Retinal pigment epithelial cell (primary cell): Measurements from ENCODE around the gene RAPGEF4.

Source experiments
- DNase-seq: peaks from one replicate; pipeline ENCODE4 v3.0.0-alpha.2; 2010; ENCODE audit warnings: low read depth
- H3K4me3 ChIP-seq: 2 replicates; pipeline ENCODE4 v1.5.1; 2011; ENCODE audit warnings: mild to moderate bottlenecking, low read length, control low read depth, moderate library complexity
- CTCF ChIP-seq: conservative IDR thresholded peaks from 2 replicates; pipeline ENCODE4 v1.5.1; 2011; ENCODE audit warnings: low read depth, low read length, control low read depth, inconsistent platforms

Gene RAPGEF4

DNA sequence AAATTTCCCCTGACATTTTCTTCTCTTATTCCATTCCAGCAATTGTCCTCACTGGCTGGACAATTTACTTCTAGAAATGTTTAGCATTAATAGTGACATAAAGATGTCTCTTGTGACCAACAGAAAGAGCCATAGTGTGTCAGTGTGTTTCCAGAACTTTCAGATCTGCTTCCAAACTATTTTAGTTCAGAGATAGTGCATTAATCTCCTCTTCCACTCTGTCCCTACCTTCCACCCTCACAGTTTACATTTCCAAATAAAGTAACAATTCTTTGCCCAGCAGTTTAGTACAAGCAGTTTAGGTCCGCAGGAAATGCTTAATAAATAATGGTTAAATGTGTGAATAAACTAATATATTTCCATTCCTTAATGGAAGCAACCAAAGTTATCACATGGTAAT is 24.5 kb upstream of the RAPGEF4 start:
- no peak overlapping the region for H3K4me3 ChIP-seq
- no peak for DNase-seq
- no peak for TF ChIP-seq CTCF

DNA sequence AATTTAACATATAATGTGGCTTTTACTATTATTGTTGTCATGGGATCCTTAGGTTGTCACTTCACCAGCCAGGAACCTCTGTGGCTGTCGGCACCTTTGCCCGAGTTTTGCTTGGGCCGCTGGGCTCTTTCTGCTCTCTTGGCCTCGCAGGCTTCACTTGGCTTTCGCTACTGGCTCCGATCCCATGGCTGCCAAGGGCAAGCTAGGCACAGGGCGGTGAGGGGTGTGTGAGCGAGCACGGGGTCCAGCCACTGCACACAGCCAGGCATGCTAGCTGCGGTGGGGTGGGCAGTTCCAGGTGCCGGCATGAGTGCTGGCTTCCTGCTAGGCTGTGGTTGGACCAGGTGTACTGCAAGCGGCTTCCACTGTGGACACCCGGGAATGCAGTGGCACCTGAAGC is 23.4 kb upstream of the RAPGEF4 start:
- no peak for TF ChIP-seq CTCF
- DNase-seq = no peak
- H3K4me3 ChIP-seq = no peak overlapping the region

GRCh38 chr2:172713365-172713875 is 22.2 kb upstream of the RAPGEF4 start:
- TF ChIP-seq CTCF = no peak
- no peak overlapping the region for H3K4me3 ChIP-seq
- no peak for DNase-seq

DNA sequence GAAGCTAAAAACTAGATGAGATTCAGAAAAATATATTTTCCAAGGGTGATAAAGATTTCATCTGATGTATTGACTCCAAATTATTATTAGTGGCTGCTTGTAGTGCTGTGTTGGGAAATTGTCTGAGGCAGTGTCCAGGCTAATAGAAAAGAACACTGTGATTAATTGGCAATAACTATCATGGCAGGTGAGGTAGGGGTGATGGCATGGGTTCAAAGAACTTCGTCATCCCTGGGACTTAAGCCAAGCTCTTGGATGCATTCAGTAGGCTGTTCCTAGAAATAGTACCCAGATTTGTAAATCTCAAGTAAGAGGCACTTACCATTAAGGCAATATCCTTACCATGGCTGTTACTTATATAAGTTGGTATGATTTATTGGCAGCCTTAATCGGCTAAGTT is 13.2 kb upstream of the RAPGEF4 start:
- DNase-seq = no peak
- TF ChIP-seq CTCF = no peak
- H3K4me3 ChIP-seq = no peak overlapping the region

DNA sequence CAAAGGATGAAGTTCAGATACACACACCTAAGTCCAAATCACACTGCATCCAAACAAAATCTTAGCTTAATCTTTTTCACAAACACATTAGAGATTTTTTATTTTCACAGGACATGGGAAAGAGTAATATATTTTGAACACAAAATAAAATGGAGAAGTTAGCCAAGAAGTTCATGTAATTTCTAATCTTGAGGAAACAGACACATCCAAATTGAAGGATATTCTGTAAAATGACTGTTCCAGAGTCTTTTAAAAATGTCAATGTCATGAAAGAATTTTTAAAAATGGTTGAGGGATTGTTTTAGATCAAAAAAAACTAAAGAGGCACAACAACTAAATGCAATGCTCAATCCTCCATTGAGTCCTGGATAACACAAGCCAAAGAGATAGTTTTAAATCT is 12.4 kb upstream of the RAPGEF4 start:
- H3K4me3 ChIP-seq = no peak overlapping the region
- TF ChIP-seq CTCF = no peak
- no peak for DNase-seq

DNA sequence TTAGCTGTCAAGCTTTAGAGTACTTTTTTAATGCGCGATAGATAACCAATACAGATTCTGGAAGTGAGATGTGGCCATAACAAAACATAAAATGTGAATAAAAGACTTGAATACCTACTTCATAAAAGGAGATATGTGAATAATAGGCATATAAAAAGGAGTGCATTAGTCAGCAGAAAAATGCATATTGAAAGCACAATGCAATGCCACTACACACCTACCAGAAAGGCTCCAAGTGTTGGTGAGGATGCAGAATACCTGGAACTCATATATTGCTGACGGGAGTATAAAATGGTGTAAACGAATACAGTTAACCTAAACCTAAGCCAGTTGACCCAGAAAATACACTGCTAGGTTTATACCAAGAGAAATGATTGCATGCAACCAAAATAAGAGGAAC is 10.9 kb upstream of the RAPGEF4 start:
- no peak for TF ChIP-seq CTCF
- DNase-seq = no peak
- no peak overlapping the region for H3K4me3 ChIP-seq

- H3K4me3 ChIP-seq = no peak overlapping the region
- DNase-seq = no peak
- no peak for TF ChIP-seq CTCF
Observed at GRCh38 chr2:172725284-172725683, 10.4 kb upstream of the RAPGEF4 start.
